ENCODE data around the gene DMD. TPM values are rescaled to one million over a fixed set of nuclear protein-coding genes. Genes with fewer than 3 reads are reported as not detected.

DMD gene
- total and polyA plus RNA-seq, 5 experiments from 2014 or later = 0.26 to 0.91 TPM; not detected in 3

DNA sequence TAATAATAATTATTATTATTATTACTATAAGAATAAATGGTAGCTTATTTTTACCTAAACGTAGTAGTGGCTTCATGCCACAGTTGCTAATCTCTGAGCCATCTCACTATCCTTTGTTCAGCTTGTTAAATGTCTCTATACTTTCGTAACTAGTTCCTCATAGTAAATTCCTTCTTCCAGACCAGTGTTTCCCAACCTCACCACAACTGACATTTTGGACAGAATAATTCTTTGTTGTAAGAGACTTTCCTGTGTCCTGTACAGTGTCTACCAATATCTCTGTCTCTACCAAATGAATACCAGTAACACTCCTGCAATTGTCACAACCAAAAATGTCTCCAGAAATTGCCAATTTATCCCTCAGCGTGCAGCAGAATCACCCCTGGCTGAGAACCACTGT lies 1040.9 kb downstream of the DMD start:
- Mint-ChIP-seq H3K27ac (no peak overlapping the region), H3K27me3 (no peaks in the 10 kb centered on the region), H3K36me3 (no peaks in the 10 kb centered on the region), H3K9me3 (peaks cover 0 to 17% (median 2%) of the 10 kb centered on the region in 9 donors), H3K4me3 (no peak overlapping the region), H3K4me1 (no peaks in the 10 kb centered on the region)
- no peak for DNase-seq
- ATAC-seq = no peak
- POLR2A ChIA-PET = no interaction called here

GRCh38 chrX:32155044-32155638 lies 1056.2 kb downstream of the DMD start:
- ATAC-seq (no peak), DNase-seq (no peak)
- POLR2A ChIA-PET = no interaction called here
- Mint-ChIP-seq H3K4me3 (no peak overlapping the region), H3K36me3 (no peaks in the 10 kb centered on the region), H3K27me3 (no peaks in the 10 kb centered on the region), H3K9me3 (peaks cover 0 to 6% (median 0%) of the 10 kb centered on the region in 9 donors), H3K27ac (no peak overlapping the region), H3K4me1 (no peaks in the 10 kb centered on the region)

GRCh38 chrX:32153585-32153984 lies 1057.8 kb downstream of the DMD start:
- Mint-ChIP-seq H3K27me3 (no peaks in the 10 kb centered on the region), H3K36me3 (no peaks in the 10 kb centered on the region), H3K9me3 (peaks cover 0 to 4% (median 0%) of the 10 kb centered on the region in 9 donors), H3K4me1 (no peaks in the 10 kb centered on the region), H3K27ac (no peak overlapping the region), H3K4me3 (no peak overlapping the region)
- ATAC-seq (no peak), DNase-seq (no peak)
- POLR2A ChIA-PET = no interaction called here

DNA sequence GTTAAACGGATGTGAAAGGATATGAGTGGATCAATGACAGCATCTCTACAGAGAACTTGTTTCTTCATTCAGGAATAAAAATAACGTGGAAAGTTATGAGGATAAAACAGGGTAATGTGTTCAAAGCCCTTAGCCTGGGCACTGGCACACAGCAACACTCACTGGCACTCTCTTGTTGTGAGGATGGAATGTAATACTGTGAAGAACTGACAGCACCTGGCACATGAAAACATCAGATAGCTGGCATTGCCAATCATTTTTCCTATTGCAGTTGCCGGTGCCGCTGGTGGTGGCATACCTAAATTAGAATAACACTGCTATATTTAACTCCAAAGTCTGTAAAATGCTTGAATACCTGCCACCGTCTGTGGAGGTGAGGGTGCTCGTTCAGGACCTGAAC lies 1061.2 kb downstream of the DMD start:
- POLR2A ChIA-PET = no interaction called here
- H3K4me3 Mint-ChIP-seq = no peak overlapping the region
- no peak overlapping the region for H3K27ac Mint-ChIP-seq
- no peaks in the 10 kb centered on the region for H3K27me3 Mint-ChIP-seq
- H3K4me1 Mint-ChIP-seq = no peaks in the 10 kb centered on the region
- H3K9me3 Mint-ChIP-seq = peaks cover 0 to 3% (median 0%) of the 10 kb centered on the region in 9 donors
- no peak for ATAC-seq
- DNase-seq = no peak
- no peaks in the 10 kb centered on the region for H3K36me3 Mint-ChIP-seq

DNA sequence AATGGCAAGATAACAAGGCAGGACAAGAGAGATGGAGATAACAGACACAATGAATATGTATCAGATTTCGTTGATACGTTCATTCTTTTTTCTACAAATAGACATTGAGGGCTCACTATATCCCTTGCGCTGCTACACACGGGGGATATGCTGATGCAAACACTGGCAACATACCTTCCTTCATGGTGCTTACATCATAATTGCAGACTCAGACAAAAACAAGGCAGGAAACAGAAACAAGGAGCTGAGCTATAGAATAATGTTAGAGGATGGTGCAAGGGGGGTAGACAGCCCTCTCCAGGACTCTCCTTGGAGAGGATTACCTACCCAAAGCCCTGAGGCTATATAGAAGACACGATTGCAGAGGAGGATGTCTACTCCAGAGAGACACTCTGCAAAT lies 1069.5 kb downstream of the DMD start:
- no peak overlapping the region for H3K27ac Mint-ChIP-seq
- ATAC-seq (no peak), DNase-seq (no peak)
- H3K27me3 Mint-ChIP-seq = no peaks in the 10 kb centered on the region
- POLR2A ChIA-PET = no interaction called here
- H3K36me3 Mint-ChIP-seq = peaks cover 0 to 4% (median 0%) of the 10 kb centered on the region in 3 donors
- H3K9me3 Mint-ChIP-seq = peaks cover 0 to 4% (median 0%) of the 10 kb centered on the region in 9 donors
- H3K4me3 Mint-ChIP-seq = no peak overlapping the region
- no peaks in the 10 kb centered on the region for H3K4me1 Mint-ChIP-seq

- DNase-seq (no peak), ATAC-seq (no peak)
- no peaks in the 10 kb centered on the region for H3K27me3 Mint-ChIP-seq
- no peak overlapping the region for H3K4me3 Mint-ChIP-seq
- H3K36me3 Mint-ChIP-seq = peaks cover 0 to 4% (median 0%) of the 10 kb centered on the region in 3 donors
- POLR2A ChIA-PET = no interaction called here
- H3K9me3 Mint-ChIP-seq = peaks cover 0 to 8% (median 0%) of the 10 kb centered on the region in 9 donors
- H3K4me1 Mint-ChIP-seq = no peaks in the 10 kb centered on the region
- no peak overlapping the region for H3K27ac Mint-ChIP-seq
Observed at GRCh38 chrX:32139476-32139875, 1071.9 kb downstream of the DMD start.

- H3K27ac Mint-ChIP-seq = no peak overlapping the region
- no peaks in the 10 kb centered on the region for H3K27me3 Mint-ChIP-seq
- no peak overlapping the region for H3K4me3 Mint-ChIP-seq
- H3K4me1 Mint-ChIP-seq = no peaks in the 10 kb centered on the region
- POLR2A ChIA-PET = no interaction called here
- DNase-seq (no peak), ATAC-seq (no peak)
- H3K9me3 Mint-ChIP-seq = peaks cover 0 to 19% (median 6%) of the 10 kb centered on the region in 9 donors
- H3K36me3 Mint-ChIP-seq = peaks cover 0 to 4% (median 0%) of the 10 kb centered on the region in 3 donors
Observed at GRCh38 chrX:32137525-32137924, 1073.8 kb downstream of the DMD start.

DNA sequence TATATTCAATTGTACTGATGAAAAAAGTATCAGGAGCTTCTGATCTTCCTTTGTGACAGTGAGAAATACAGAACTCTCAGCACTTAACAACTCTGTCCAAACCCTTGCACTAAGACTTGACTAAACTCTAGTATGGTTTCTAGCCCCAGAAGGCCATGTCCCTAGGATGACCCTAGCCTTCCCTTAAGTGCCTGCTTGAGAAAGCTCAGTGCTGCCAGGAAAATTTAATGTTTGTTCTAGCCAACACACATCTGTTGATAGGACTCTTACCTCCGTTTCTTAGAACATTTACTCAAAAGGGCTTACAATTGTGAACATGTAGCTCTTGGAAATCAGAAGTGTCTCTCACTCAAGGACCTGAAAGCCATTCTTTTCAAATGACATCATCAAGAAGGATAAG lies 1084.4 kb downstream of the DMD start:
- DNase-seq (no peak), ATAC-seq (no peak)
- Mint-ChIP-seq H3K36me3 (no peaks in the 10 kb centered on the region), H3K4me1 (no peaks in the 10 kb centered on the region), H3K27ac (no peak overlapping the region), H3K27me3 (no peaks in the 10 kb centered on the region), H3K9me3 (peaks cover 0 to 4% (median 0%) of the 10 kb centered on the region in 9 donors), H3K4me3 (no peak overlapping the region)
- POLR2A ChIA-PET = no interaction called here

- Mint-ChIP-seq H3K9me3 (peaks cover 0 to 16% (median 0%) of the 10 kb centered on the region in 9 donors), H3K4me3 (no peak overlapping the region), H3K36me3 (no peaks in the 10 kb centered on the region), H3K4me1 (no peaks in the 10 kb centered on the region), H3K27me3 (no peaks in the 10 kb centered on the region), H3K27ac (no peak overlapping the region)
- POLR2A ChIA-PET = no interaction called here
- ATAC-seq (no peak), DNase-seq (no peak)
Observed at GRCh38 chrX:32118832-32119231, 1092.5 kb downstream of the DMD start.

DNA sequence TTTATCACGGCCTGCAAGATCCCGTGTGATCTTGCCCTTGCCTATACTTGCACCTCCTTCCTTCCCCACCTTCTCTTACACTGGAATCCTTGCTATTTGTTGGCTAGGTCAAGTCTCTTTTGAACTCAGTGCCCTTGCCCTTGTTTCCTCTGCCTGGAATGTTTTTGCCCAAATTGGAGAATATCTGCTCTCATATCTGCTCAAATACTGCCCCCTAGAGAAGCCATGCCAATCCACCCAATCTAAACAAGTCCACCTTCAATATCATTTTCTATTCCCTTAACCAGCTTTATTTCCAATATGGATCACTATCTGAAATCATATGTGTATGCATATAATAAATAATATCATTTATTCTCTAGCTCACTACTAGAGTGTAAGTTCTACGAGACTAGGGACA lies 1095.3 kb downstream of the DMD start:
- ATAC-seq = no peak
- POLR2A ChIA-PET = no interaction called here
- Mint-ChIP-seq H3K27ac (no peak overlapping the region), H3K27me3 (no peaks in the 10 kb centered on the region), H3K4me3 (no peak overlapping the region), H3K36me3 (no peaks in the 10 kb centered on the region), H3K9me3 (peaks cover 0 to 16% (median 0%) of the 10 kb centered on the region in 9 donors), H3K4me1 (no peaks in the 10 kb centered on the region)
- DNase-seq = no peak

- H3K4me3 Mint-ChIP-seq = no peak overlapping the region
- ATAC-seq = no peak
- H3K27me3 Mint-ChIP-seq = no peaks in the 10 kb centered on the region
- H3K36me3 Mint-ChIP-seq = no peaks in the 10 kb centered on the region
- POLR2A ChIA-PET = no interaction called here
- no peak for DNase-seq
- H3K27ac Mint-ChIP-seq = no peak overlapping the region
- no peaks in the 10 kb centered on the region for H3K4me1 Mint-ChIP-seq
- peaks cover 0 to 2% (median 0%) of the 10 kb centered on the region in 9 donors for H3K9me3 Mint-ChIP-seq
Observed at GRCh38 chrX:32087663-32088062, 1123.7 kb downstream of the DMD start.

DNA sequence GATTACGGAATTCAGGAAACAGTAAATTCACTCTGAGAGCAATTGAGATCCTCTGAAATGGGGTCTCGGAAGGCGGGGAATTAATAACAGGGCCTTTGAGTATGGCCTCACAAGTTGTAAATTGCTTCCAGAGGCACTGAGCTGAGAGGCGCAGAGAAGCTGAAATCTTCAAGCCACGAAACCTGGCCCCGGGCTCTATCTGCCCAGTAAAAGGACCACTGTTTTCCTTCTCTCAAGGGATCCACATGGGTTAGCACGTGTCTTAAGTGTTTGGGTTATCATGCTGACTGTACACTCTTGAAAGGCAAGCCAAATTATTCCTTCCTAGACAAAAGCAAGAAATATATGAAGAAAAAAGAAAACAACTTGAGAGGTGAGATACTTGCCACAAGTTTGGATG lies 1126.6 kb downstream of the DMD start:
- H3K27me3 Mint-ChIP-seq = no peaks in the 10 kb centered on the region
- ATAC-seq = no peak
- H3K9me3 Mint-ChIP-seq = peaks cover 0 to 5% (median 0%) of the 10 kb centered on the region in 9 donors
- no peaks in the 10 kb centered on the region for H3K4me1 Mint-ChIP-seq
- POLR2A ChIA-PET = no interaction called here
- H3K4me3 Mint-ChIP-seq = no peak overlapping the region
- DNase-seq = no peak
- H3K36me3 Mint-ChIP-seq = no peaks in the 10 kb centered on the region
- no peak overlapping the region for H3K27ac Mint-ChIP-seq

DNA sequence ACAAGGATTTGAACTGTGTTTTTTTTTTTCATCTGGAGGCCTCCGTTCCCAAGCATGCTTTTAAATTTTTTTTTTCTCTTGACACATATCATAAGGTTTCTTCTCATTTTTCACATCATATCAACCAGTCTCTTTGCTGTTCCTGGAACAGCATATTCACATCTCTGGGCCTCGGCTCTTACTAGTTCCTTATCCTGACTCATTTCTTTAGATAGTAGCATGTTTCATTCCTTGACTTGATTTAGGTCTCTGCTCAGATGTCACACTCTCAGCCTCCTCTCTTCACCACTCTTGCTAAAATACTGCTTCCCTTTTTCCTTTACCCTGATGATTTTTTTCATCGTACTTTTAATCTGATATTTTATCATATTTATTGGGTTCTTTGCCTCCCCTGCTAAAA lies 1163.1 kb downstream of the DMD start:
- H3K36me3 Mint-ChIP-seq = no peaks in the 10 kb centered on the region
- H3K27ac Mint-ChIP-seq = no peak overlapping the region
- H3K27me3 Mint-ChIP-seq = no peaks in the 10 kb centered on the region
- ATAC-seq (no peak), DNase-seq (no peak)
- H3K9me3 Mint-ChIP-seq = peaks cover 0 to 5% (median 0%) of the 10 kb centered on the region in 9 donors
- H3K4me1 Mint-ChIP-seq = no peaks in the 10 kb centered on the region
- H3K4me3 Mint-ChIP-seq = no peak overlapping the region
- POLR2A ChIA-PET = no interaction called here

DNA sequence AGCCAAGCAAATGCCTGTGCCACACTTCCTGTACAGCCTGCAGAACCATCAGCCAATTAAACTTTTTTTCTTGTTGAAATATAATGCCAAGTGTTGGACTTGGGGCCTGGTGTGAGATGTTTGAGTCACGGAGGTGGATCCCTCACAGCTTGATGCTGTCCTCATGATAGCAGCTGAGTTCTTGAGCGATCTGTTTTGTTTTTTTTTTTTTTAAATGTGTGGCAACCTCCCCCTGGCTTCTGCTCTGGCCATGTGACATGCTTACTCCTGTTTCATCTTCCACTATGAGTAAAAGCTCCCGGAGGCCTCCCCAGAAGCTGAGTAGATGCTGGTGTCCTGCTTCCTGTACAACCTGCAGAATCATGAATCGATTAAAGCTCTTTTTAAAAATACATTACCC lies 1166.2 kb downstream of the DMD start:
- H3K27ac Mint-ChIP-seq = no peak overlapping the region
- peaks cover 0 to 5% (median 0%) of the 10 kb centered on the region in 9 donors for H3K9me3 Mint-ChIP-seq
- no peaks in the 10 kb centered on the region for H3K4me1 Mint-ChIP-seq
- ATAC-seq (no peak), DNase-seq (no peak)
- POLR2A ChIA-PET = no interaction called here
- H3K27me3 Mint-ChIP-seq = no peaks in the 10 kb centered on the region
- H3K4me3 Mint-ChIP-seq = no peak overlapping the region
- H3K36me3 Mint-ChIP-seq = no peaks in the 10 kb centered on the region

All from naive thymus-derived CD8-positive, alpha-beta T cell (primary cell).